HepG2 (cell line): ENCODE results near the gene ESPN. TPM values are rescaled to one million over a fixed set of nuclear protein-coding genes. Genes with fewer than 3 reads are reported as not detected.
A peak's percentile ranks its signal among the peaks of the same experiment; 100 is the strongest.

Source experiments
- ATAC-seq: fragments of 200-7000 bp; cut with Tn5 transposase; 3 replicates; pipeline ENCODE4 v1.9.1; 2020; ENCODE audit warnings: mild to moderate bottlenecking, moderate library complexity
- BruUV-seq: library from RNA; stranded (reverse); fragments of 400-500 nt; replicated peaks from 2 replicates; lab custom pipeline; 2021; lab: Mats Ljungman, UMichigan
- CTCF ChIA-PET: fragments of 300-600 bp; formaldehyde crosslinking; extraction: SDS; loops from one replicate; lab custom pipeline; 2021; ENCODE audit warnings: low total read pairs, inconsistent platforms, low intra/inter-chr PET ratio; lab: Yijun Ruan, JAX
- POLR2A ChIA-PET: fragments of 350-600 bp; sonication (Branson Sonifier 250); formaldehyde crosslinking; loops from one replicate; lab custom pipeline; 2020; ENCODE audit warnings: antibody characterized with exemption, inconsistent platforms; lab: Yijun Ruan, JAX
- DNase-seq: peaks from one replicate; pipeline ENCODE4 v3.0.0-alpha.2; 2015; ENCODE audit warnings: low spot score
- FAIRE-seq: peaks from 3 replicates; lab custom pipeline; 2011; peaks lifted over from hg19 to GRCh38; lab: Jason Lieb, UNC
- H2AFZ ChIP-seq: one replicate; pipeline ENCODE4 v1.6.1; 2011; ENCODE audit warnings: low read length, inconsistent platforms
- H3K27ac ChIP-seq: fragments of 300-600 bp; 3 replicates; pipeline ENCODE4 v1.8.0; 2011; ENCODE audit warnings: mixed run types, mild to moderate bottlenecking, mixed read lengths, low read length, inconsistent platforms; ENCODE audit not compliant: insufficient read depth; ENCODE audit errors: extremely low read length
- H3K27me3 ChIP-seq, 2 experiments: fragments of 200-600 bp in 1 of 2; 2 replicates in 1 of 2; 3 replicates in 1 of 2; pipeline versions ENCODE4 v1.6.0 to v1.8.0; 2011; ENCODE audit warnings: low read length in 2 of 2, mild to moderate bottlenecking in 2 of 2, moderate library complexity in 2 of 2, inconsistent platforms in 1 of 2; ENCODE audit not compliant: insufficient read depth in 2 of 2, control insufficient read depth in 1 of 2
- H3K36me3 ChIP-seq, 2 experiments: fragments of 200-600 bp in 1 of 2; replicated peaks in 1 of 2; 2 replicates in 1 of 2; 3 replicates in 1 of 2; pipeline versions ENCODE4 v1.5.1 to v1.8.0; 2011; ENCODE audit warnings: low read length in 2 of 2, inconsistent platforms in 1 of 2; ENCODE audit not compliant: insufficient read depth in 2 of 2, control insufficient read depth in 1 of 2
- H3K4me1 ChIP-seq: 2 replicates; pipeline ENCODE4 v1.5.1; 2012; ENCODE audit warnings: low read length, inconsistent platforms; ENCODE audit not compliant: insufficient read depth
- H3K4me2 ChIP-seq: 2 replicates; pipeline ENCODE4 v1.6.0; 2011; ENCODE audit warnings: low read depth, low read length, inconsistent platforms
- H3K4me3 ChIP-seq, 3 experiments: fragments of 200-600 bp in 1 of 3; sonication (generic), shearing (Covaris generic) in 1 of 3; replicated peaks in 1 of 3; 2 replicates each; pipeline ENCODE4 v1.5.1; 2011 to 2016; ENCODE audit warnings: low read length in 3 of 3, inconsistent platforms in 2 of 3, low read depth in 2 of 3, mild to moderate bottlenecking in 2 of 3, control low read depth in 1 of 3, mixed read lengths in 1 of 3; ENCODE audit not compliant: insufficient read depth in 1 of 3
- H3K79me2 ChIP-seq: one replicate; pipeline ENCODE4 v1.6.1; 2011; ENCODE audit warnings: low read length, inconsistent platforms; ENCODE audit not compliant: insufficient read depth
- H3K9ac ChIP-seq: 2 replicates; pipeline ENCODE4 v1.6.0; 2011; ENCODE audit warnings: mild to moderate bottlenecking, low read depth, low read length, inconsistent platforms; ENCODE audit not compliant: insufficient read depth
- H3K9me3 ChIP-seq: 2 replicates; pipeline ENCODE4 v1.5.1; 2012; ENCODE audit warnings: mild to moderate bottlenecking, low read length
- H4K20me1 ChIP-seq: 2 replicates; pipeline ENCODE4 v1.6.0; 2011; ENCODE audit warnings: inconsistent platforms, mild to moderate bottlenecking, low read length, moderate library complexity; ENCODE audit not compliant: insufficient read depth
- HMG20A ChIP-seq: IDR thresholded peaks from 2 replicates; pipeline ENCODE4 v1.6.1; 2016; ENCODE audit warnings: borderline replicate concordance
- PHF8 ChIP-seq: sonication (generic); formaldehyde crosslinking; IDR thresholded peaks from 2 replicates; pipeline ENCODE4 v1.5.0; 2020; ENCODE audit warnings: missing genetic modification reagents
- ZNF577 ChIP-seq: sonication (generic); formaldehyde crosslinking; IDR thresholded peaks from 2 replicates; pipeline ENCODE4 v1.4.0; 2020; ENCODE audit warnings: mild to moderate bottlenecking, low read depth, missing genetic modification reagents, borderline replicate concordance
- ZNF616 ChIP-seq: sonication (generic); formaldehyde crosslinking; IDR thresholded peaks from 2 replicates; pipeline ENCODE4 v1.5.0; 2020; ENCODE audit warnings: low read depth, mild to moderate bottlenecking, missing genetic modification reagents
- ZNF713 ChIP-seq: sonication (generic); formaldehyde crosslinking; IDR thresholded peaks from 2 replicates; pipeline ENCODE4 v1.4.0; 2020; ENCODE audit warnings: mild to moderate bottlenecking, missing genetic modification reagents
- ZNF749 ChIP-seq: sonication (generic); formaldehyde crosslinking; IDR thresholded peaks from 2 replicates; pipeline ENCODE4 v1.8.0; 2022; ENCODE audit warnings: mild to moderate bottlenecking, missing genetic modification reagents, moderate library complexity, borderline replicate concordance
- WGBS: methylation state at CpG from one replicate; pipeline ENCODE4 v1.1.6; 2017; ENCODE audit warnings: low lambda C conversion rate; 5-methylcytosine and 5-hydroxymethylcytosine counted together
- in situ Hi-C: cut with HindIII; loops from 2 replicates; pipeline ENCODE4 v1.10.0; 2017; ENCODE audit warnings: low pct_unique_long_range_greater_than_20kb; ENCODE audit not compliant: extremely low pct_ligation_motif_present
- intact Hi-C: fragments of 100-400 bp; cut with micrococcal nuclease; formaldehyde crosslinking; loops from one replicate; pipeline ENCODE4 v1.10.0; 2022; ENCODE audit not compliant: unreplicated experiment
- polyA plus RNA-seq, 8 experiments: library from polyadenylated mRNA; depleted of rRNA in 3 of 8; stranded (reverse) in 7 of 8; unstranded in 1 of 8; fragments of >200 nt; fragmentation: Illumina TruSeq in 4 of 8; extraction: Trizol in 4 of 8; gene quantifications; 2 replicates each; pipeline versions ENCODE4 v1.2.1 to v1.2.3, GENCODE V29; 2011 to 2016; ENCODE audit warnings: low read depth in 4 of 8, missing spikeins in 1 of 8, mixed read lengths in 1 of 8; ENCODE audit not compliant: insufficient read depth in 1 of 8
- total RNA-seq, 5 experiments: library from RNA; depleted of rRNA; stranded (reverse); fragments of >200 nt; fragmentation: Illumina TruSeq; extraction: Trizol; gene quantifications; 2 replicates each; pipeline ENCODE4 v1.2.3, GENCODE V29; 2016; ENCODE audit warnings: low read depth in 1 of 5
- TF ChIP-seq, protein P1 (sequence below): sonication (generic); formaldehyde crosslinking; IDR thresholded peaks from 2 replicates; pipeline ENCODE4 v1.4.0; 2020; ENCODE audit warnings: missing genetic modification reagents

ESPN gene
- total and polyA plus RNA-seq, 2 of the 13 experiments (the other 11 are each of a cell fraction or from before 2014, with no cell fraction given): 48.6 to 54.2 TPM

GRCh38 chr1:6496890-6497214 is 72.3 kb downstream of the ESPN start:
- no TSS peak for BruUV-seq
- intact Hi-C loops (no loop called here), in situ Hi-C loops (loop anchor here (25.0 kb wide), 1 partner anchor 715 kb away; no protein-coding TSS in a partner anchor)
- Histone ChIP-seq H3K27ac (no peak overlapping the region), H3K9ac (no peak overlapping the region; the same call in 1 of the 2 replicates), H3K4me1 (peaks cover 43% of the 10 kb centered on the region), H2AFZ (no peak overlapping the region), H3K36me3 (no peaks in the 10 kb centered on the region), H3K4me2 (peak overlapping the region; percentile 67), H4K20me1 (no peaks in the 10 kb centered on the region), H3K9me3 (no peaks in the 10 kb centered on the region), H3K27me3 (peaks cover 23 to 45% of the 10 kb centered on the region in 2 experiments; a peak in 4 of 5 replicates), H3K4me3 (peak overlapping the region; percentile 32 to 58 (median 45); a peak in 3 of 6 replicates)
- FAIRE-seq (no peak), ATAC-seq (no peak), DNase-seq (no peak)
- 15% methylated on average over 5 of the region's 21 CpGs for WGBS
- ChIA-PET CTCF (no interaction called here), POLR2A (no interaction called here)
- no peak for TF ChIP-seq ZNF616 (CRISPR knock-in tag)
- no peak for TF ChIP-seq ZNF713
- no peak for TF ChIP-seq PHF8 (CRISPR knock-in tag)
- TF ChIP-seq, protein P1, sequence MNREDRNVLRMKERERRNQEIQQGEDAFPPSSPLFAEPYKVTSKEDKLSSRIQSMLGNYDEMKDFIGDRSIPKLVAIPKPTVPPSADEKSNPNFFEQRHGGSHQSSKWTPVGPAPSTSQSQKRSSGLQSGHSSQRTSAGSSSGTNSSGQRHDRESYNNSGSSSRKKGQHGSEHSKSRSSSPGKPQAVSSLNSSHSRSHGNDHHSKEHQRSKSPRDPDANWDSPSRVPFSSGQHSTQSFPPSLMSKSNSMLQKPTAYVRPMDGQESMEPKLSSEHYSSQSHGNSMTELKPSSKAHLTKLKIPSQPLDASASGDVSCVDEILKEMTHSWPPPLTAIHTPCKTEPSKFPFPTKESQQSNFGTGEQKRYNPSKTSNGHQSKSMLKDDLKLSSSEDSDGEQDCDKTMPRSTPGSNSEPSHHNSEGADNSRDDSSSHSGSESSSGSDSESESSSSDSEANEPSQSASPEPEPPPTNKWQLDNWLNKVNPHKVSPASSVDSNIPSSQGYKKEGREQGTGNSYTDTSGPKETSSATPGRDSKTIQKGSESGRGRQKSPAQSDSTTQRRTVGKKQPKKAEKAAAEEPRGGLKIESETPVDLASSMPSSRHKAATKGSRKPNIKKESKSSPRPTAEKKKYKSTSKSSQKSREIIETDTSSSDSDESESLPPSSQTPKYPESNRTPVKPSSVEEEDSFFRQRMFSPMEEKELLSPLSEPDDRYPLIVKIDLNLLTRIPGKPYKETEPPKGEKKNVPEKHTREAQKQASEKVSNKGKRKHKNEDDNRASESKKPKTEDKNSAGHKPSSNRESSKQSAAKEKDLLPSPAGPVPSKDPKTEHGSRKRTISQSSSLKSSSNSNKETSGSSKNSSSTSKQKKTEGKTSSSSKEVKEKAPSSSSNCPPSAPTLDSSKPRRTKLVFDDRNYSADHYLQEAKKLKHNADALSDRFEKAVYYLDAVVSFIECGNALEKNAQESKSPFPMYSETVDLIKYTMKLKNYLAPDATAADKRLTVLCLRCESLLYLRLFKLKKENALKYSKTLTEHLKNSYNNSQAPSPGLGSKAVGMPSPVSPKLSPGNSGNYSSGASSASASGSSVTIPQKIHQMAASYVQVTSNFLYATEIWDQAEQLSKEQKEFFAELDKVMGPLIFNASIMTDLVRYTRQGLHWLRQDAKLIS (CRISPR knock-in tag): no peak
- TF ChIP-seq HMG20A (CRISPR knock-in tag): no peak
- TF ChIP-seq ZNF749 (CRISPR knock-in tag): no peak
- TF ChIP-seq ZNF577: no peak
- TF ChIP-seq, all 625 proteins: peak for 0
- no peaks in the 10 kb centered on the region for H3K79me2 ChIP-seq
